CD14-positive monocyte (primary cell): ENCODE data around the gene CMSS1. TPM values are rescaled to one million over a fixed set of nuclear protein-coding genes. Genes with fewer than 3 reads are reported as not detected.

ENCODE experiments used
- DNase-seq, 3 donors: peaks; one replicate each; pipeline ENCODE4 v3.0.0-alpha.2; 2011 to 2022
- H2AFZ ChIP-seq: 2 replicates; pipeline ENCODE4 v1.6.0; 2012; ENCODE audit warnings: mild to moderate bottlenecking, low read depth, low read length, inconsistent platforms; ENCODE audit not compliant: insufficient read depth, poor library complexity, severe bottlenecking
- H3K27ac ChIP-seq, 2 donors: 1 replicate in 1 of 2; 2 replicates in 1 of 2; pipeline ENCODE4 v1.5.1; 2012 to 2013; ENCODE audit warnings: low read length in 2 of 2, control low read depth in 1 of 2, inconsistent platforms in 1 of 2, low read depth in 1 of 2, mild to moderate bottlenecking in 1 of 2
- H3K27me3 ChIP-seq, 2 donors: one replicate each; pipeline versions ENCODE4 v1.6.0 to v1.6.1; 2011 to 2013; ENCODE audit warnings: low read length in 2 of 2; ENCODE audit not compliant: control insufficient read depth in 2 of 2, insufficient read depth in 2 of 2
- H3K36me3 ChIP-seq, 2 donors: replicated peaks in 1 of 2; 1 replicate in 1 of 2; 2 replicates in 1 of 2; pipeline versions ENCODE4 v1.5.1 to v1.6.1; 2012 to 2013; ENCODE audit warnings: low read length in 2 of 2, control low read depth in 1 of 2, inconsistent platforms in 1 of 2, mild to moderate bottlenecking in 1 of 2; ENCODE audit not compliant: insufficient read depth in 2 of 2, control insufficient read depth in 1 of 2
- H3K4me1 ChIP-seq, 2 donors: 1 replicate in 1 of 2; 2 replicates in 1 of 2; pipeline versions ENCODE4 v1.5.1 to v1.6.1; 2012 to 2013; ENCODE audit warnings: low read length in 2 of 2, control low read depth in 1 of 2, inconsistent platforms in 1 of 2, mild to moderate bottlenecking in 1 of 2, moderate library complexity in 1 of 2; ENCODE audit not compliant: insufficient read depth in 2 of 2, control insufficient read depth in 1 of 2
- H3K4me2 ChIP-seq: replicated peaks from 2 replicates; pipeline ENCODE3; 2012; ENCODE audit warnings: low read length, moderate library complexity, mild to moderate bottlenecking; ENCODE audit not compliant: poor library complexity, severe bottlenecking; ENCODE audit errors: extremely low read depth
- H3K4me3 ChIP-seq, 3 experiments: fragments of 200-600 bp in 1 of 3; sonication (generic) in 1 of 3; replicated peaks in 1 of 3; 1 replicate in 2 of 3; 2 replicates in 1 of 3; pipeline ENCODE4 v1.5.1; 2011 to 2013; ENCODE audit warnings: low read length in 3 of 3, mild to moderate bottlenecking in 3 of 3, control low read depth in 2 of 3, low read depth in 2 of 3, inconsistent platforms in 1 of 3, moderate library complexity in 1 of 3
- H3K79me2 ChIP-seq: 2 replicates; pipeline ENCODE4 v1.6.0; 2012; ENCODE audit warnings: mild to moderate bottlenecking, control low read depth, inconsistent platforms, low read length, moderate library complexity; ENCODE audit not compliant: insufficient read depth
- H3K9ac ChIP-seq: 2 replicates; pipeline ENCODE4 v1.6.0; 2017; ENCODE audit warnings: low read length, mild to moderate bottlenecking; ENCODE audit not compliant: insufficient read depth, poor library complexity, severe bottlenecking
- H3K9me3 ChIP-seq, 2 donors: replicated peaks in 1 of 2; 1 replicate in 1 of 2; 2 replicates in 1 of 2; pipeline versions ENCODE4 v1.5.1 to v1.6.1; 2012 to 2013; ENCODE audit warnings: low read length in 2 of 2, control low read depth in 1 of 2; ENCODE audit not compliant: control insufficient read depth in 1 of 2, insufficient read depth in 1 of 2
- H4K20me1 ChIP-seq: 2 replicates; pipeline ENCODE4 v1.6.0; 2012; ENCODE audit warnings: mild to moderate bottlenecking, low read length, control low read depth, moderate library complexity; ENCODE audit not compliant: insufficient read depth
- H3K27ac Mint-ChIP-seq, 7 donors: one replicate each; pipeline ENCODE4 v1.8.0; 2020; ENCODE audit warnings: mild to moderate bottlenecking in 7 of 7, mixed read lengths in 7 of 7, moderate library complexity in 6 of 7, inconsistent platforms in 2 of 7
- H3K27me3 Mint-ChIP-seq, 3 donors: one replicate each; pipeline ENCODE4 v1.8.0; 2021 to 2022; ENCODE audit warnings: low read depth in 3 of 3, mild to moderate bottlenecking in 3 of 3, mixed read lengths in 3 of 3, moderate library complexity in 3 of 3, inconsistent platforms in 1 of 3
- H3K36me3 Mint-ChIP-seq, 2 donors: one replicate each; pipeline ENCODE4 v1.8.0; 2020; ENCODE audit warnings: mixed read lengths in 2 of 2, inconsistent platforms in 1 of 2, mild to moderate bottlenecking in 1 of 2
- H3K4me1 Mint-ChIP-seq: one replicate; pipeline ENCODE4 v1.8.0; 2020; ENCODE audit warnings: mild to moderate bottlenecking, mixed read lengths
- H3K4me3 Mint-ChIP-seq, 2 donors: one replicate each; pipeline ENCODE4 v1.8.0; 2020; ENCODE audit warnings: mild to moderate bottlenecking in 2 of 2, mixed read lengths in 2 of 2, moderate library complexity in 1 of 2
- H3K9me3 Mint-ChIP-seq, 7 donors: one replicate each; pipeline ENCODE4 v1.8.0; 2020 to 2022; ENCODE audit warnings: mixed read lengths in 7 of 7, mild to moderate bottlenecking in 6 of 7, moderate library complexity in 6 of 7, inconsistent platforms in 2 of 7
- CTCF ChIP-seq: fragments of 200-600 bp; IDR thresholded peaks from one replicate; pipeline ENCODE4 v1.8.0; 2022; ENCODE audit warnings: antibody characterized with exemption, mild to moderate bottlenecking
- WGBS: methylation state at CpG from one replicate; pipeline ENCODE4 v1.1.5; 2013; ENCODE audit warnings: missing lambda C conversion rate; ENCODE audit not compliant: insufficient coverage; 5-methylcytosine and 5-hydroxymethylcytosine counted together
- intact Hi-C, 2 donors: fragments of 100-400 bp; cut with micrococcal nuclease; formaldehyde crosslinking; loops; one replicate each; pipeline versions ENCODE4 v1.15.0 to v1.15.1; 2023
- polyA plus RNA-seq, 3 donors: library from polyadenylated mRNA; depleted of rRNA in 1 of 3; unstranded in 2 of 3; stranded (reverse) in 1 of 3; fragments of 300-500 nt in 2 of 3; fragments of >200 nt in 1 of 3; fragmentation: Illumina TruSeq in 2 of 3; gene quantifications; 1 replicate in 2 of 3; 2 replicates in 1 of 3; pipeline ENCODE4 v1.2.3, GENCODE V29; 2012 to 2021

CMSS1 gene
- polyA plus RNA-seq, 3 donors = 1.1 to 3.6 (median 2.2) TPM

GRCh38 chr3:99885851-99886250, 68.2 kb downstream of the CMSS1 start:
- H3K36me3 Mint-ChIP-seq = no peaks in the 10 kb centered on the region
- no peak overlapping the region for H3K9ac ChIP-seq
- no peaks in the 10 kb centered on the region for H4K20me1 ChIP-seq
- peaks cover 3% of the 10 kb centered on the region for H3K4me1 Mint-ChIP-seq
- intact Hi-C loops = no loop called here
- no peak overlapping the region for H3K4me2 ChIP-seq
- H3K4me3 ChIP-seq = no peak overlapping the region
- no peaks in the 10 kb centered on the region for H3K9me3 ChIP-seq
- WGBS = no CpG with 5 or more reads among the region's 3 CpGs
- H3K9me3 Mint-ChIP-seq = no peaks in the 10 kb centered on the region
- H3K27ac ChIP-seq = no peak overlapping the region
- no peak overlapping the region for H3K27ac Mint-ChIP-seq
- H3K4me3 Mint-ChIP-seq = no peak overlapping the region
- no peaks in the 10 kb centered on the region for H3K4me1 ChIP-seq
- DNase-seq = no peak
- H3K27me3 Mint-ChIP-seq = peaks cover 0 to 3% (median 0%) of the 10 kb centered on the region in 3 donors
- no peak for TF ChIP-seq CTCF
- no peaks in the 10 kb centered on the region for H3K79me2 ChIP-seq
- H2AFZ ChIP-seq = no peak overlapping the region
- no peaks in the 10 kb centered on the region for H3K27me3 ChIP-seq
- H3K36me3 ChIP-seq = no peaks in the 10 kb centered on the region

- WGBS = no CpG with 5 or more reads among the region's 2 CpGs
- H3K27me3 ChIP-seq = no peaks in the 10 kb centered on the region
Measured at GRCh38 chr3:99891610-99892285, 74.1 kb downstream of the CMSS1 start.

More at GRCh38 chr3:99891610-99892285, 74.1 kb downstream of the CMSS1 start:
- DNase-seq = no peak
- Histone ChIP-seq H3K79me2 (no peaks in the 10 kb centered on the region), H2AFZ (no peak overlapping the region), H3K9ac (no peak overlapping the region), H3K36me3 (no peaks in the 10 kb centered on the region), H4K20me1 (no peaks in the 10 kb centered on the region), H3K4me2 (no peak overlapping the region), H3K27ac (no peak overlapping the region), H3K9me3 (no peaks in the 10 kb centered on the region), H3K4me1 (peaks cover 20 to 21% of the 10 kb centered on the region in 2 donors), H3K4me3 (no peak overlapping the region)
- H3K36me3 Mint-ChIP-seq = no peaks in the 10 kb centered on the region
- peaks cover 0 to 3% (median 0%) of the 10 kb centered on the region in 3 donors for H3K27me3 Mint-ChIP-seq
- peaks cover 0 to 4% (median 0%) of the 10 kb centered on the region in 7 donors for H3K9me3 Mint-ChIP-seq
- no peak overlapping the region for H3K27ac Mint-ChIP-seq
- H3K4me1 Mint-ChIP-seq = peaks cover 21% of the 10 kb centered on the region
- intact Hi-C loops = loop anchor here in 1 of 2 donors (10.0 kb wide), 1 partner anchor 153 kb away; no protein-coding TSS in a partner anchor
- no peak for TF ChIP-seq CTCF
- no peak overlapping the region for H3K4me3 Mint-ChIP-seq
